AG09309 (cell line): ENCODE data around the gene SPSB2.

Experiments
- DNase-seq: peaks from one replicate; pipeline ENCODE4 v3.0.0-alpha.2; 2010; ENCODE audit warnings: low read depth
- H3K4me3 ChIP-seq: 2 replicates; pipeline ENCODE4 v1.5.1; 2011; ENCODE audit warnings: mild to moderate bottlenecking, low read depth, low read length, moderate library complexity; ENCODE audit not compliant: control insufficient read depth
- TF ChIP-seq, protein P1 (sequence below): IDR thresholded peaks from 2 replicates; pipeline ENCODE4 v1.5.1; 2011; ENCODE audit warnings: mild to moderate bottlenecking, low read depth, low read length, inconsistent platforms; ENCODE audit not compliant: insufficient read depth, control insufficient read depth; ENCODE audit errors: missing control alignments

Gene SPSB2

DNA sequence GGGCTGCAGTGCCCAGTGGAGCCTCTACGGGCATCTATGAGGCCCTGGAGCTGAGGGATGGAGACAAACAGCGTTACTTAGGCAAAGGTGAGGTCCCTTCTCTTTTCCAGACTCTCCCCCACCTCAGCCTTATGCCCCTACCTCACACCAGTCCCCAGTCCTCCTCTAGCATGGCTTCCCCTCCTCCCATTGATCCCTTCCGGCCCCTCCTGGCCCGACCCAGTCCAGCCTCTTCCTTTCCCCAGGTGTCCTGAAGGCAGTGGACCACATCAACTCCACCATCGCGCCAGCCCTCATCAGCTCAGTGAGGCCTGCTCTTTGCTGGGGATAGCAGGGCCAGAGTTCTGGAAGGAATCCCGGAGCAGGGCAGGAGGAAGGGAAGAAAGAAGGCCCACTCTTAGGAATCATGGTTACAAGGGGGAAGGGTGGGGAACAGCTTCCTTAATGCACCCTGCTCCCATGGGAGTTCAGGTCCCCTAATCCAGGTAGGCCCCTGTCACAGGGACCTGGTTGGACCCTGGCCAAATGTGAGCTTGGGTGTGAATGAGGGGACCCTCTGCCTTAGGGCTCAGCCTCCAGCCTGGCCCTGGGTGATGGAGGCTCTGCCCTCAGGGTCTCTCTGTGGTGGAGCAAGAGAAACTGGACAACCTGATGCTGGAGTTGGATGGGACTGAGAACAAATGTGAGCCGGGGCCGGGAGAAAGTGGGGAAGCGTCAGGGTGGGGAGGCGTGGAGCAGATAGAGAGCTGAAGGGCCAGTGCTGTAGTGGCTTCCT is 43.5 kb upstream of the SPSB2 start:
- TF ChIP-seq, protein P1, sequence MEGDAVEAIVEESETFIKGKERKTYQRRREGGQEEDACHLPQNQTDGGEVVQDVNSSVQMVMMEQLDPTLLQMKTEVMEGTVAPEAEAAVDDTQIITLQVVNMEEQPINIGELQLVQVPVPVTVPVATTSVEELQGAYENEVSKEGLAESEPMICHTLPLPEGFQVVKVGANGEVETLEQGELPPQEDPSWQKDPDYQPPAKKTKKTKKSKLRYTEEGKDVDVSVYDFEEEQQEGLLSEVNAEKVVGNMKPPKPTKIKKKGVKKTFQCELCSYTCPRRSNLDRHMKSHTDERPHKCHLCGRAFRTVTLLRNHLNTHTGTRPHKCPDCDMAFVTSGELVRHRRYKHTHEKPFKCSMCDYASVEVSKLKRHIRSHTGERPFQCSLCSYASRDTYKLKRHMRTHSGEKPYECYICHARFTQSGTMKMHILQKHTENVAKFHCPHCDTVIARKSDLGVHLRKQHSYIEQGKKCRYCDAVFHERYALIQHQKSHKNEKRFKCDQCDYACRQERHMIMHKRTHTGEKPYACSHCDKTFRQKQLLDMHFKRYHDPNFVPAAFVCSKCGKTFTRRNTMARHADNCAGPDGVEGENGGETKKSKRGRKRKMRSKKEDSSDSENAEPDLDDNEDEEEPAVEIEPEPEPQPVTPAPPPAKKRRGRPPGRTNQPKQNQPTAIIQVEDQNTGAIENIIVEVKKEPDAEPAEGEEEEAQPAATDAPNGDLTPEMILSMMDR, result no peak
- H3K4me3 ChIP-seq, result no peak overlapping the region
- DNase-seq, result no peak

DNA sequence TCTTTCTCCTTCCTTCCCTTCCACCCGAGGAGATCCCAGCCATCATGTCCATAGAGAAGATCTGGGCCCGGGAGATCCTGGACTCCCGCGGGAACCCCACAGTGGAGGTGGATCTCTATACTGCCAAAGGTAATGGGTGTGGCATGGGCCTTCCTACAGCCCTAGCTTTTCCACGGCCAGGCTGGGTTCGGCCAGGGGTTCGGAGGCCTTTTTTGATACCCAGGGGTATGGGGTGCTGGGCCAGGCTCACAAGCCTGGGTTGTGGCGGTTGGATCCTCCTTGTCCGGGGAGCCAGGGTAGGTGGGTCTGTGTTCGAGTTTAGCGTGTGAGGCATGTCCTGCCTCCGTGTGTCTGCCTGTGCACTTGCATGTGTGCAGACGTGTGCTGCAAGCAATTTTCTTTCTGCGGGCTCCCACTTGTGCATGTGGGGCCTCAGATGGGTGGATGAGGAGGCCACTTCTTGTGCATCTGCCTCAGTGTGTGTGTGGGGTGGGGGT is 42.7 kb upstream of the SPSB2 start:
- TF ChIP-seq, protein P1, result no peak
- H3K4me3 ChIP-seq, result no peak overlapping the region

DNA sequence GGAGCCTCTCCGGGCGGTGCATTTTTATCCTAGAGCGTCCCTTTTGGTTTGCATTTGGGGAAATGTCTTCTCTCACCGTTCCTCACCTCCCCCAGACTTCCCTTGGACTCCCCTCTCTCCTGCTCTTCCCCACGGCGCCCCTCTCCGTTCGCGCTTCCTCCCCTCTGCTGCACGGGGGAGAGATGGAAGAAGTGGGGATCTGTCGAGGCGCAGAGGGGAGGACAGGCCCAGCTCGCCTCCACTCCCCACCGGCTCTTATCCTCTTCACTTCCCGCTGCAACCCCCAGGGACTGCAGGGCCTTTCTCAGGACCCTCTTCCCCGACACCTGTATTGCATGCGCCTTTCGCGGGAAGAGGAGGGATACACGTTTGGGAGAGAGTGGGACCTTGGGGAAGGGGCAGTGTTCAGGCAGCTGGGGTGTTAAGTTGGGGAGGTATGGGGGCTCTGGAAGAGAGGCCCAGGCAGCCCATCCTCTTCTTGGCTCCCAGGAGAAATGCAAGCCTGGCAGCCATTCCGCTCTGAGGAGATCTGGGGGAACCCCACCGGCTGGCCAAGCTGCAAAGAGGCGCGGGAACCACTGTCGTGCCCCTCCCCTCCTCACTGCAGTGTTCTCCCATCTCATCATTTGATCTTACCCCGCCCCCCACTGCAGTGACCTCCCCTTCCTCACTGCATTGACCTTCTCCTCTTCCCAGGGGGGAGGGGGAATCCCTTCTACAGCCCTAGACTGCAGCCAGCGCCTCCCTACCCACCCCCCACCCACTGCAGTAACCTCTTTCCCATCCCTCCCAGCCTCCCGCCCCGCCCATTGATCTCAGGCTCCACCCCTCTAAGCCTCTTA is 42.1 kb upstream of the SPSB2 start:
- no peak for DNase-seq
- TF ChIP-seq, protein P1, result no peak

More for the DNA sequence above, 42.7 kb upstream of the SPSB2 start:
- DNase-seq, result no peak

DNA sequence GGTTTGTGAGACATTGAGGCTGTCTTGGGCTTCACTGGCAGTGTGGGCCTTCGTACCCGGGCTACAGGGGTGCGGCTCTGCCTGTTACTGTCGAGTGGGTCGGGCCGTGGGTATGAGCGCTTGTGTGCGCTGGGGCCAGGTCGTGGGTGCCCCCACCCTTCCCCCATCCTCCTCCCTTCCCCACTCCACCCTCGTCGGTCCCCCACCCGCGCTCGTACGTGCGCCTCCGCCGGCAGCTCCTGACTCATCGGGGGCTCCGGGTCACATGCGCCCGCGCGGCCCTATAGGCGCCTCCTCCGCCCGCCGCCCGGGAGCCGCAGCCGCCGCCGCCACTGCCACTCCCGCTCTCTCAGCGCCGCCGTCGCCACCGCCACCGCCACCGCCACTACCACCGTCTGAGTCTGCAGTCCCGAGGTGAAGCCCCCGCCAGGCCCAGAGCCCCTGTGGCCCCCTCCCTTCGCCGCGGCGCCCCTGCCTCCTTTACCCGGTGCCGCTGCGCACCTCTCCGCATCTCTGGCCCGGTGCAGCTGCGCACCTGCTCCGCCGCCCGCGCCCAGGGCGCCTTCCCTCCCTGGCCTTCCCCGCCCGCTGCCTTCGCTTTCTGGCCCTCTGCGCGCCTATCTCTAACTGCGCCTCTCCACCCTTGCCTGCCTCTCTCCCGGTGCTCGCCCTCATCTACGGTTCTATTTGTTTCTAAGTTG is 41.3 kb upstream of the SPSB2 start, which contains the start of gene ENO2:
Gene ENO2, plus strand, starts transcription at position 335 of the 701 bp plus-strand sequence. CDS start 1,253 bp downstream, outside the sequence.
- H3K4me3 ChIP-seq, result peak within 1 kb of the TSS; percentile 55
- no peak for DNase-seq
- TF ChIP-seq, protein P1, result no peak

More for the DNA sequence above, 42.1 kb upstream of the SPSB2 start:
- peak overlapping the region; percentile 55 for H3K4me3 ChIP-seq

DNA sequence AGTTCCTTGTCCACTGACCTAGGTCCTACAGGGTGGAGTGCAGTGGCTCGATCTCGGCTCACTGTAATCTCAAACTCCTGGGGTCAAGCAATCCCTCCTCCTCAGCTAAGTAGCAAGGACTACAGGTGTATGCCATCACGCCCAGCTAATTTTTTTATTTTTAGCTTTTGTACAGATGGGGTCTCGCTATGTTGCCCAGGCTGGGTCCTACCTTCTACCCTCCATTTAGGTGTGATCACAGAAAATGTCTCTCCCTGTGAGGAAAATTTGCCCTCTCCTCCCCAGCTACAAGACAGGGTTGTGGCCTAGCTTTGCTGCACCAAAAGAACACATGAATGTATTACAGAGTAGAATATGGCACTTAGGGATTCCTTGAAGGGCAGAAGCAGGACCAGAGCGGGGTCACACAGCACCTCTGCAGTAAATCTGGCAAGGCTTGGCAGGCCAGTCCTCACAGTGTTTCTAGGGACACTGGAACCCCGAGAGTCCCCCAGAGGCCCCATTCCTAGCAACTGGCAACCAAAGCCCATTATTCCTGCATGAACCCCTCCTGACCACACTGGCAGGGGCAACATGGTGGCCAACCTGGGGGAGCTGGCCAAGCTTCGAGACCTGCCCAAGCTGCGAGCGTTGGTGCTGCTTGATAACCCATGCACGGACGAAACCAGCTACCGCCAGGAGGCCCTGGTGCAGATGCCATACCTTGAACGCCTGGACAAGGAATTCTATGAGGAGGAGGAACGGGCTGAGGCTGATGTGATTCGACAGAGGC is 39.2 kb upstream of the SPSB2 start:
- H3K4me3 ChIP-seq, result no peak overlapping the region
- DNase-seq, result no peak
- TF ChIP-seq, protein P1, result no peak
